HG03432 (cell line): Measurements from ENCODE around the gene KLHL36.
A peak's percentile ranks its signal among the peaks of the same experiment; 100 is the strongest.

ENCODE experiments used
- ATAC-seq: cut with Tn5 transposase; IDR thresholded peaks from one replicate; pipeline ENCODE4 v1.9.1; 2021; ENCODE audit warnings: mild to moderate bottlenecking, moderate library complexity; ENCODE audit not compliant: unreplicated experiment

KLHL36 gene

DNA sequence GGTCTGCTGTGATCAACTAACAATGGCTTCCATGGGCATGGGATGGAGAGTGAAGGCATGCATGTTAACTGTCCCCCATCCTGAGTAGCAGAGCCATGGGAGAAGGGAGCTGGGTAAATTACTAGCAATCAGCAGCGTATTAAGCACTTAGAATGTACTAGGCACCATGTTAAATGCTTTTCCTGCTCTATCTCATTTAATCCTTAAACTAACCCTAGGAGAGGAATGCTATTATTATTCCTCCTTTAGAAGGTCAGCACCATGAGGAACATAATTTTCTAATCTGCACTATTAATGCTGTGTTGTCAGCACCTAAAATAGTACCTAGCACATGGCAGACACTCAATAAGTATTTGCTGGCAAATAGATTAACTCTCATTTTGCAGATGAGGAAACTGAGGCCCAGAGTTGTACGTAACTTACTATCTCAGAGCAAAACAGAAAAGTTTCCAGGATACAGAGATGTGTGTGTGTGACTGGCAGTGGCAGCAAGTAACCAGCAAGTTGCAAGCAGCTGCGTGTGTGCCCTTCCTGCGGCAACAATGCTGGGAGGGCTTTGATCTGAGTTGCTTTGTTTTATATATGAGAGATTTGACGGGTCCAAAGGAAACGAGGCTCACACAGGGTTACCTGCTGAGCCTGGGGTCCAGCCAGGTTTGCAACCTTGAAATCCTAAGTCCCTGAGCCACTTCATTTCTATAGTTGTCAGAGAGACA, 6.5 kb upstream of the KLHL36 start:
- no peak for ATAC-seq

DNA sequence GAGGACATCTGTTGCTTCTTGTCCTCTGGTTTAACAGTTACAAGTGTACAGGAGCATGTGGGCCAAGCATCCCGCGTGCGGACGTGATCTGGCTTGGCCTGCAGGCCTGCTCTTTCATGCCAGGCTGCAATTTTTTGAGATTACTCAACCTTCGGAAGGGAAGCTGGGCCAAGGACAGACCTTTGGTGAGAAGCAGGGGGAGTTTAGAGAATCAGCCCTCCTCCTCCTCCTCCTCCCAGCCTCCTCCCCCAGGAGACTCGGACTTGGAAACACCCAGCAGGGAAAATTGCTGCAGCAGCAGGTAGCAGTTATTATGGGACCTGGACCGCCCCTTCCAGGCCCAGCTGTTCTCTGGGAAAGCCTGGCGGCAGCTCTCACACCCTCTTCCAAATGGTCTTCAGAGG, 5.1 kb upstream of the KLHL36 start:
- no peak for ATAC-seq

DNA sequence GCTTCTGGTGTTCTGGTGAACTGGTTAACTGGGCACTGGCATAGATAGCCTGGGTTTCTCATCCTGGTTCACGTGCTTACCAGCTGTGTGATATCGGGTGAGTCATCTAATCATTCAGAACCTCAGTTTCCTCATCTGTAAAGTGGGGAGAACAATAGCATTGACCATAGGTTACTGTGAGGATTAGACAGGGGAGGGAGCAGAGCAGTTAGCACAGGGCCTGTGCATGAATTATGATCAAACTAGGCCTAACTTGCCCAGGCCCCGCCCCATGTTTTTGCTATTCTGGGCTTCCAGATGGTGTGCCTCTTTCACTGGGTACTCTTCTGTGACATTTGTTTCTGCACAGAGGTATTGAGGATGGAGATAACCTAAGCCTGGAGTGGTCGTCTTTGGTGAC, 4.6 kb upstream of the KLHL36 start:
- ATAC-seq: no peak

DNA sequence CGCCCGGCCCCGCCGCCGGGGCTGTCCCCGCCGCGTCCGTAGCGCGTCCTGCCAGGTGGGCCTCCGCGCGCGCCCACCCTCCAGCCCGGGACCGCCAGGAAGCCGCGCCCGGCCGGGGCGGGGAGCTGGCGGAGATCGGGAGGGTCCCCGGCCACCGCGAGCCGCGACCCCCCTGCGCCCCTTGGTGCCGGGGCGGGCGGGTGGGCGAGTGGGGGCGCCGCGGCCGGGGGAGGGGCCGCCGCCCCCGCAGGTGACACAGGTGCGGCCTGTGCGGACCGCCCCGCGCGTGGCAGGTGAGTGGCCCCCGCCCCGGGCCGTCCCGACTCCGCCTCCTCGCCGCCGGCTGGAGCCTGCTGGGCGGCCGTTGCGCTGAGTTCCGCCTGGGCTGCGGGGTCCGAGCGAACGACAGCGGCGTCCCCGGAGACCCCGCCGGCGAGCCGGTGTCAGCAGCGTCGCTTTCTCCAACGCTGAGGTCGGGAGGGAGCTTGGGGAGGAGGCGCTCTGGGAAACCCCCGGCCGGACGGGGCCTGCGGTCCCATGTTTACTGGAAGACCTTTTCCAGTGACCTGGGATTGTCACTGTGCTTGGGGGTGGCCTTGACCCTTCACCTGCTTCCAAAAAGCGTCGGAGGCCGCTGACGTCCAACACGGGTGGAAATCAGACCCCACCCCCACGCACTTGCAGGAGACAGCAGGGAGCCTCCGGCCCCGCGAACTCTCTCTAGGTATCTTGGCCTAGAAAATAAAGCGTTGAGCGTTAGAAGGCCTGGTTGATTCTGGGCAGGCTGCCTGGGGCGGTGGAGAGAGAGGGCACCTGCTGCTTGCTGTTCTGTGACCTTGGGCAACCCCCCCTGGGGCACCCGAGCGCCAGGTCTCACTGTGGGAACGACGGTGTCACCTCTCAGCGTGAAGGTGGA, 542 bp downstream of the KLHL36 start:
- peak; percentile 73 for ATAC-seq

DNA sequence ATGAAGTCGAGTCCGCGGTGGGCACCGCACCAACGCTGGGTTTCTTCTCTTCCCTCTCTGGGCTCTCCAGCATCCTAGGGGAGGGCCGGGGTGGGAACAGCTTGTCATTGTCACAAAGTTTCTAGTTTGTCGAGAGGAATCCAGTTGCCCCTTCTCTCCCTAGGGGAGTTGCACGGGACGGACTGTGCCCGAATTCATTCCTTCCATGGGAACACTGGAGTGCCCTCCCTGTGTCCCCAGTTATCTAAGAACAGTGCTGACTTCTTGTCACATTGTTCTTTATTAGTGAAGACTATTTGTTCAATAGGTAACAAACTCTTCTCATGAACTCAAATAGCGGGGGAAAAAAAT, 1.2 kb downstream of the KLHL36 start:
- ATAC-seq: no peak

GRCh38 chr16:84650062-84650991, 2.0 kb downstream of the KLHL36 start:
- ATAC-seq: no peak

- no peak for ATAC-seq
Measured at GRCh38 chr16:84652566-84652965, 4.3 kb downstream of the KLHL36 start.

- ATAC-seq: no peak
Measured at GRCh38 chr16:84654238-84654637, 5.9 kb downstream of the KLHL36 start.

GRCh38 chr16:84654998-84655397, 6.7 kb downstream of the KLHL36 start:
- no peak for ATAC-seq

- no peak for ATAC-seq
Measured at GRCh38 chr16:84656649-84657048, 8.3 kb downstream of the KLHL36 start.

DNA sequence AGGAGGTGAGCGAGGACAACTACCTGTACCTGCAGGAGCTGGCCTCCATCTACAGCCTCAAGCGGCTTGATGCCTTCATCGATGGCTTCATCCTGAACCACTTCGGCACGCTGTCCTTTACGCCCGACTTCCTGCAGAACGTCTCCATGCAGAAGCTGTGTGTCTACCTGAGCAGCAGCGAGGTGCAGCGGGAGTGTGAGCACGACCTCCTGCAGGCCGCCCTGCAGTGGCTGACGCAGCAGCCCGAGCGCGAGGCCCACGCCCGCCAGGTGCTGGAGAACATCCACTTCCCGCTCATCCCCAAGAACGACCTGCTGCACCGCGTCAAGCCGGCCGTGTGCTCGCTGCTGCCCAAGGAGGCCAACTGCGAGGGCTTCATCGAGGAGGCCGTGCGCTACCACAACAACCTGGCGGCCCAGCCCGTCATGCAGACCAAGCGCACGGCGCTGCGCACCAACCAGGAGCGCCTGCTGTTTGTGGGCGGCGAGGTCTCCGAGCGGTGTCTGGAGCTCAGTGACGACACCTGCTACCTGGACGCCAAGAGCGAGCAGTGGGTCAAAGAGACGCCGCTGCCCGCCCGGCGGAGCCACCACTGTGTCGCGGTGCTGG, 9.0 kb downstream of the KLHL36 start:
- no peak for ATAC-seq

- ATAC-seq: no peak
Measured at GRCh38 chr16:84658690-84659089, 10.4 kb downstream of the KLHL36 start.

DNA sequence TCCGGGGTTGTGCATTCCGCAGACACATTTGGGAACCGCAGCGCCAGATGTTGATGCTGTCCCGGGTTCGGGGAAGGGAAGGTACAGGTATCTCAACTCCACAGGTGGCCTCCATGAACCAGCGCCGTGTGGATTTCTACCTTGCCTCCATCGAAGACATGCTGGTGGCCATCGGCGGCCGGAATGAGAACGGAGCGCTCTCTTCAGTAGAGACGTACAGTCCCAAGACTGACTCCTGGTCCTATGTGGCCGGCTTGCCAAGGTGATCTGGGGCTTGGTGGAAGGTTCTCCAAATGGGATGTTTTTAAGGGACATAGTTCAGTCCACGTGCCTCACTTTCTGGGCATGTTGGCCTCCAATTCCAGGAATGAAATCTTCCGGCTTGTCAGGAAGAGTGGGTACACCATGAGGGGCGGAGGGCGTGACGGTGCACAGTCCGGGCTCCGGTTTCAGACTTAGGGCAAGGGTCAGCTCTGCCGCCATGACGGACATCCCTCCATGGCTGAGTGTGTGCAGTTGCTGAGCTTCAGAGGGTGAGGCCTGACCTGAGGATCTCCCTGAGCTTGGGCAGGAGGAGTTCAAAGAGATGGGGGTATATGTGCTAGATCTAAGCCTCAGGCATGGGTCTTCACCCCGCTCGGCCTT, 11.5 kb downstream of the KLHL36 start:
- no peak for ATAC-seq

DNA sequence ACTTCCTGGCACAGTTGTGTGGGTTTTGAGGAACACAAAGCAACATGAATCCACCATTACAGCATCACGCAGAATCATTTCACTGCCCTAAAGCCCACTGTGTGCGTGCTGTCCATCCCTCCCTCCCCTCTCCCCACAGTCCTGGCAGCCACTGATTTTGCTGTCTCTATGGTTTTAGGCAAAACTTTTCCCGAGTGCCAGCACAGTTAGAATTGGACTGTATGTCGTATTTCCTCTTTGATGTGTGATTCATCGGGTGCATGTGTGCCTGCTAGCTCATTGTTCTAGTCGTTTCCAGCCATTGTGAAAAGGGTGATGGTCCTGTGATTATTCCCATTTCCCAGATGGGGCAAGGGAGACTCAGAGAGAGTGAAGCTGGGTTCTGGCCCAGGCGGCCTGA, 12.7 kb downstream of the KLHL36 start:
- ATAC-seq: no peak

DNA sequence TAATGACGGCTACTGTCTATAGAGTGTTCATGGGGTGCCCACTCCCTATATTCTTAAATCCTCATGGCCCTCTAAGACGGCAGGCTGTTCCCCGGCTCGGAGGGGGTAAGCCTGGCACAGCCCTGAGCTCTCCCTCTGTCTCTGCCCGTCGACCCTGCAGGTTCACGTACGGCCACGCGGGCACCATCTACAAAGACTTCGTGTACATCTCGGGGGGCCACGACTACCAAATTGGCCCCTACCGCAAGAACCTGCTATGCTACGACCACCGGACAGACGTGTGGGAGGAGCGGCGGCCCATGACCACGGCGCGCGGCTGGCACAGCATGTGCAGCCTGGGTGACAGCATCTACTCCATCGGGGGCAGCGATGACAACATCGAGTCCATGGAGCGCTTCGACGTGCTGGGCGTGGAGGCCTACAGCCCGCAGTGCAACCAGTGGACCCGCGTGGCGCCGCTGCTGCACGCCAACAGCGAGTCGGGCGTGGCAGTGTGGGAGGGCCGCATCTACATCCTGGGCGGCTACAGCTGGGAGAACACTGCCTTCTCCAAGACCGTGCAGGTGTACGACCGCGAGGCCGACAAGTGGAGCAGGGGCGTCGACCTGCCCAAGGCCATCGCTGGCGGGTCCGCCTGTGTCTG, 13.2 kb downstream of the KLHL36 start:
- ATAC-seq: no peak

- ATAC-seq: no peak
Measured at GRCh38 chr16:84662471-84662870, 14.2 kb downstream of the KLHL36 start.

DNA sequence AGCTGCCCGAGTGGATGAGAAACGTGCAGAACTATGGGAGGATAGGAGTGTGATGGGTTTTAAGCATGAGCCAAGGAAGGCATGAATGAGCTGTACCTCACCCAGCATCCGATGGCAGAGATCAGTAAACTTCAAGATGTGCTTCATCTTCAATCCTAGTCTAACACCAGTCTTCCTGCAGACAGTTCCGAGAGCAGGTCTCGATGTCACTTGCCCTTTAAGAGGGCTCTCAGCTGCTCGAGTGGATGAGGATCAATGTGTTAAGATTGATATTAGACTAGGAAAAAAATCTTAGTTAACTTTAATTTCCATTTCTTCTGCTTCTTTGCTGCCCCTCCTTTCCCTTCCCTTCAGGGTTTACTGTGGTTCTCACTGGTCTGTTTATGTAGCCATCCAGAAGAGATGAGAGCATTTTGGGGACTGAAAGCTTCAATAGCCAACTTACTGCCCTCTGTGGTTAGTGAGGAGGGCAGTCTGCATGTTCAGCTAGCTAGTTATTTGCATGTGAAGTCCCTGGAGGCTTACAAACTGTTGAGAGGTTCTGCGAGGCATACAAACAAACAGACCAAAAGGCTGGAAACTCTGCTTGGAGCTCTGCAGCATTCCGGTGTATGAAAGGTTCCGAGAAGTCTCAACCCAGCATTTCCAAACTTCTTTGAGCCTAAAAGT, 15.3 kb downstream of the KLHL36 start:
- peak; percentile 87 for ATAC-seq

GRCh38 chr16:84665359-84665758, 17.0 kb downstream of the KLHL36 start:
- no peak for ATAC-seq

DNA sequence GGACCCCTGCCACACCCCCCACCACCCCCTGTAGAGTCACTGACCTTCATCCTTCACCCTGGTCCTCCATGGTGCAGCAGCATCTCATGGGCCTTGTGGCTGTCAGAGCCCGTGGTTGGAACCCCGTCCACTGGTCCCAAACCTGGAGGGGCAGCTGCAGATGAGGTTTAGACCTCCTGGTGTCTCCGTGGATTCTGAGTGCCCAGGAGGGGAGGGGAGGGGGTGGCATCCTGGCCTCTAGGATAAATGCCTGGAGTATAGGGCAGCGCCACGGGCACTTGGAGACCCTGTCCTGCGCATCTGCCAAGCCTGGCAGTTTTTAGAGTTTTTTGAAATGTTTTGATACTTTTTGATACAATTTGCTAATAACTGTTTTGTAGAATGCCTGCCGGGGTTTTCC, 17.5 kb downstream of the KLHL36 start:
- no peak for ATAC-seq
